GM18858 (cell line): ENCODE data around the gene FAM118A.
"Not testable (repeated sequence)": the region's sequence is repeated elsewhere in the genome, so short reads cannot be mapped to it uniquely, and the experiment has no call there.

ENCODE experiments used
- ATAC-seq: cut with Tn5 transposase; IDR thresholded peaks from one replicate; pipeline ENCODE4 v1.9.1; 2021; ENCODE audit not compliant: unreplicated experiment

FAM118A gene

DNA sequence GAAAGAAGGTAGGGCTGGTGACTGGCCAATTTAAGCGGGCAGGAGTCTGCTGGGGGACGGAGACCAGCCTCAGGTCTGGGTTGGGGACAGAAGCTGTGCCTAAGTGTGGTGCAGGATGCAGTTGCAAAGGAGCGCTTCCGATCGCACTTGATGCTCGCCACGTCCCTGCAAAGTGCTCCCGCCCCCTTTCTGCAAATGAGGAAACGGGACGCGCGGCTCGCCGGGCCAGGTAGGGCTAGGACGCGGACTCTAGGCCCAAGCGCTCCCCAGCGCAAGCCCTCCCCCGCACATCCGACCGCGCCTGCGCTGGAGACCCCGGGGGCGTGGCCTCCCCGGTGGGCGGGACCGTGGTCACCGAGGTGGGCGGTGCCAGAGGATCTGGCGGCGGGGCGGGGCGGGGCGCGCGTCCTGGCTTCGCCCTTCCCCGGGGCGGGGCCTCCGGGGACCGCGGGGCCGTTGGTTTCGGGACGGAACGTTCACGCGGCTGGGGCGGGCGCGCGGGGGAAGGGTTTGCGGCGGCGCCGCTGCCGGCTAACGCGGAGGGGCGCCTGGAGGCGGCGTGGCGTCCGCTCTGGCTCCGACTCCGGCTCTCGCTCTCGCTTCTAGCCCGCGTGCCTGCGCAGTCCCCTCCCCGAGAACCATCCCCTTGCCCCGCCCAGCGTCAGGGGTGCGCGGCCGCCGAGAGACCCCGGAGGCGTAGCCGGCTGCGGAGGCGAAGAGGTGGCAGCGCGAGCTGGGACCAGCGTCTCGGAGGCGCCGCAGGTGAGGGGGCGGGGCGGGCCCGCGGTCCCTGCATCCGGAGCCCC is at the start of gene FAM118A:
FAM118A (plus strand) TSS at position 513 of the 806 bp plus-strand sequence. CDS start 12,446 bp downstream, outside the sequence.
- peak; percentile 58 for ATAC-seq

DNA sequence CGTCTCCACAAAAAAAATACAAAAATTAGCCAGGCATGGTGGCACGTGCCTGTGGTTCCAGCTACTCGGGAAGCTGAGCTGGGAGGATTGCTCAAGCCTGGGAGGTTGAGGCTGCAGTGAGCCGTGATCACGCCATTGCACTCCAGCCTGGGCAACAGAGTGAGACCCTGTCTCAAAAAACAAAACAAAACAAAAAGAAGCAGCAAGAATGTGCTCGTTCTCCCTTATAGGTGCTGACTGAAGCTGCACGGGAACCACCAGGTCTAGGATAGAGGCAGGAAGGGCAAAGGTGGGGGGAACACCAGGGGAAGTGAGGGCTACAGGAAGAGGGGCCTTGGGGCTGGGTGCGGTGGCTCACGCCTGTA is 49.4 kb upstream of the FAM118A start:
- not testable (repeated sequence) for ATAC-seq

GRCh38 chr22:45261407-45262088 is 48.2 kb upstream of the FAM118A start:
- ATAC-seq: no peak

GRCh38 chr22:45262195-45262930 is 47.4 kb upstream of the FAM118A start:
- no peak for ATAC-seq

- peak; percentile 22 for ATAC-seq
Measured at GRCh38 chr22:45262931-45263462, 46.7 kb upstream of the FAM118A start.

DNA sequence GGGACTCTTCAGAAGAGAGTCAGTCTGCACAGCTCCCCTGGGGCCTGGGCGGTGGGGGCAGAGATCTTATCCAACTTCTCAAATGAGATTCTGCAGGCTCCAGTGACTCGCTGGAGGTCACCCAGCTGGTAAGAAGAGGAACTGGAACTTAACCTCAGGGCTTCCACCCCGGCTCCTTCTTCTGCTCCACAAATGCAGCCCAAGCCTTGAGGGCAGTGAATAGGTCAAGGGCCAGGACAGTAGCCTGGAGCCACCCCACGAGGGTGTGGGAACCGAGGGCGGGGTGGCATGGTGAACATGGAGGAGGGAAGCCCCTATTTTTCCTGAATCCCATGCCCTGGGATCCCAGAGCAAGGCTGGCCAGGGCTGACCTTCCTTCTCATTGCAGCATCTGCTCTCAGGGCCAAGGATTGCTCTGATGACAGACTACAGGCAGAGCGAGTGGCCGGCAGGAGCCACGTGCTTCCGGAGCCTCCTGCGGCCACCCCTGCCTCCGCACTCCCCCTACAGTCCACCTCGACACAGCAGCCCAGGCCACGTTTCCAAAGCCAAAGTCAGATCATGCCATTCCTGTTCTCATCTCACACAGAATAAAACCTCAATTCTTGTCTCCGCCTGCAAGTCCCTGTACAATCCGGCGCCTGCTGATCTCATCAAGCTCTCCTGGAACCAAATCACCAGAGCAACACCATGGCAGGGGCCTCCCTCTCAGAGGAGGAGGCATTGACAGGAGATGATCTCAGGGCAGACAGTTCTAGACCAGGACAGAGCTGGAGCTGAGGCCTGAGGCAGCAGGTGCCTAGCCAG is 46.1 kb upstream of the FAM118A start:
- ATAC-seq: peak; percentile 69

DNA sequence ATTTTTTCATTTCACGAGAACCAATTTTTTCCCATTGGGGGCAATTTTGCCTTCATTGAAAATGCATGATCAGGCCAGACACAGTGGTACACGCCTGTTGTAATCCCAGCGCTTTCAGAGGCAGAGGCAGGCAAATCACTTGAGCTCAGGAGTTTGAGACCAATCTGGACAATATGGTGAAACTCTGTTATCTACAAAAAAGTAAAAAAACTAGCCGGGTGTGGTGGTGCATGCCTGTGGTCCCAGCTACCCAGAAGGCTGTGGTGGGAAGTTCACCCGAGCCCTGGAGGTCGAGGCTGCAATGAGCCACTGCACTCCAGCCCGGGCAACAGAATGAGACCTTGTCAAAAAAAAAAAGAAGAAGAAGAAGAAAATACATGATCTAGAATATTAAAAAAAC is 44.2 kb upstream of the FAM118A start:
- ATAC-seq: no peak

GRCh38 chr22:45268167-45268957 is 41.4 kb upstream of the FAM118A start:
- ATAC-seq: no peak

DNA sequence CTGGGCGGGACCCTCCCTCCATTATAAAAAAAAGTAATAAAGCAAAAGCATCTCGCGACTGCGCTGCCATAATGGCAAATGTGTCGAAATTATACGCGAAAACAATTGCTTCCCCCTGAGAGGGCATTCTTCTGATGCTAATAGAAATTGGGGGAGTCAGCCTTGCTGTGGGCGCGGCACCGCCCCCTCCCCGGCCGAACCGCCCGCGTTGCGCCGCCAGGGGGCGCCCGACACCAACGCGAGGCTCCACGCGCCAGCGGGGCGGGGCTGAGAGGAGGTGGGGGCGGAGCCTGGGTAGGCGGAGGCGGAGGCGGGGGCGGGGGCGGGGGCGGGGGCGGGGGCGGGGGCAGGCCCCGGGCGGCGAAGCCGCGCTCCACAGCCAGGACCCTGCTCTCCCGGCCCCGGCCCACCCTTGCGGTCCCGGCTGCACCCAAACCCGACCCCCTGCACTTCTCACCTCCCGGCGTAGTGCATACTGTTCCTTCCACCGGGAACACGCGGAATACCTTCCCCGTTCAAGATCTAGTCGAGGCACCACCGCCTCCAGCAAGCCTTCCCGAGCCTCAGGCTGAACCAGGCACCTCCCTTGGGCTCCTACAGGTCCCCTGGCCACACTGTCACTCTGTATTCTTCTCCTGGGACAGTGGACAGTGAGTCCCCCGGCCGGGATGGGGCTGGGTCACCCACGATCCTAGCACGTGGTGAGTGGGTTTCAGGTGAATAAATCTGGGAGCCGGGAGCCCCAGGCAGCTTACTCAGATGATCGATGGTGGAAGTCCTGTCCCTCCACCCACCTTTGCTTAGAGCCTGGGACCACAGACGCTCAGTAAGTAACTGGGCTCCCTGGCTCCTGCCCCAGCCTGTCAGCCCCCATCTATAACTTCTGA is 40.5 kb upstream of the FAM118A start:
- no peak for ATAC-seq

- no peak for ATAC-seq
Measured at GRCh38 chr22:45270095-45271020, 39.4 kb upstream of the FAM118A start.

- ATAC-seq: no peak
Measured at GRCh38 chr22:45271667-45272201, 38.0 kb upstream of the FAM118A start.

GRCh38 chr22:45272498-45272897 is 37.2 kb upstream of the FAM118A start:
- ATAC-seq: no peak

DNA sequence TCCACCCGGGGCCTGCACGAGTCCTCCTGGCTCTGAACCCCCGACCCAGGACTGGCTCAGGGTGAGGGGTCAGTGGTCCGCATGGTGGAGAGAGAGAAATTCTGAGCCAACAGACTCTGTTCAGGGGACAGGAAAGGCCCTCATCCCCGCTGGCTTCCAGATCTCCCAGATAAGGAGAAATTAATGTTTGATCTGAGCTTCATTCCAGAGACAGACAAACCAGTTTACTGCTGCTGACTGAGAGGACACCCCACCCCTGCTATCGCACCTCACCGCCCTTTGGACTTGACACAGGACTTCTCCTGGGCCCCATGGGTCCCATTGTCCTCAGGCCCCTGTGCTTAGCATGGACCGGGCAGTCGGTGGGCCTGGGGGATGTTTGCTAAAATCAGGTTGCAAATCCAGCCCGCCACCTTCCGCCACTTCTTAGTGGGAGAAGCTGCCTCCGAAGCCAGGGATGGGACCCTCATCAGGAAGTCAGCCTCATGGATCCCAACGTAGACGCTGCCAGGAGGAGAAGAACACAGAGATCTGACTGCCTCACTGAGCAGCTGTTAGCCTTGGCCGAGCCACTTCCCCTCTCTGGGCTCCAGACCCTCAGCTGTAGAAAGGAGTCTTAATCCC is 36.2 kb upstream of the FAM118A start:
- ATAC-seq: no peak

DNA sequence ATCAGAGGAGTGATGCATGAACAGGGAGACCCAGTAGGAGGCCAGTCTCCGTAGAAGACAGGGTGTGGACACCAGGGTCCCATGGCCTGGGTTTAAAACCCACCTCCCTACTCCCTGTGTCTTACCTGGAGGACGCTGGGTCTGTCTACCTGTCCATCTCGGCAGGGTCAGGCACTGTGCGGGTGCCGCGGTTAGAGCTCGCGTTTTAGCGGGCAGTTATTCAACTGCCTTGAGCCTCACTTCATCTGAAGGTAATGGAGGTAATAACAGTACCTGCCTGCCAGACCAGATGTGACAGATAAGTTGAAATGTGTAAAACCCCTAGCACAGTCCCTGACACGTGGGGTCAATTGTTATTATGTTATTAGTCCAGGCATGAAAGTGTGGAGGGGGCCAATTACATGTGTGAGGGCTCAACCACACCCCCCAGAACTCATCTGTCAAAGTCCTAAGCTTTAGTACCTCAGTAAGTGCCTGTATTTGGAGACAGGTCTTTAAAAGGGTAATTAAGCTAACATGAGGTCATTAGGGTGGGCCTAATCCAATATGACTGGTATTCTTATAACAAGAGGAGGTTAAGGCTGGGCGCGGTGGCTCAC is 33.1 kb upstream of the FAM118A start:
- no peak for ATAC-seq

- not testable (repeated sequence) for ATAC-seq
Measured at GRCh38 chr22:45277720-45278119, 32.0 kb upstream of the FAM118A start.

DNA sequence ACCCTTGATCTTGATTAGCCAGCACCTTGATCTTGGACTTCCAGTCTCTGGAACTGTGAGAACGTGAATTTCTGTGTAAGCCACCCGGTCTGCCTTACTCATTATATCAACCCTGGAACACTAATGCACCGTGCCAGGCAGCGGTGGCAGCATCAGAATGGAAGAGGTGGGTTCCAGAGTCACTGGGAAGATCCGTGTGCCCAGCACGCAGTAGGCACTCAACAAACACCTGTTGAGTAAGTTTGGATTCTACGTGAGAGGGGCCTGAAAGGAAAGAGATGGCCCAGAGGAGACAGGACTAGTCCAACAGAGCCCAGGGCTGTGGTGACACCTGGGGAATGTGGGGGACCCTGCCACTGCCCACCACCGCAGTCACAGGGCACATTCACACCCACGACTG is 31.6 kb upstream of the FAM118A start:
- ATAC-seq: no peak

DNA sequence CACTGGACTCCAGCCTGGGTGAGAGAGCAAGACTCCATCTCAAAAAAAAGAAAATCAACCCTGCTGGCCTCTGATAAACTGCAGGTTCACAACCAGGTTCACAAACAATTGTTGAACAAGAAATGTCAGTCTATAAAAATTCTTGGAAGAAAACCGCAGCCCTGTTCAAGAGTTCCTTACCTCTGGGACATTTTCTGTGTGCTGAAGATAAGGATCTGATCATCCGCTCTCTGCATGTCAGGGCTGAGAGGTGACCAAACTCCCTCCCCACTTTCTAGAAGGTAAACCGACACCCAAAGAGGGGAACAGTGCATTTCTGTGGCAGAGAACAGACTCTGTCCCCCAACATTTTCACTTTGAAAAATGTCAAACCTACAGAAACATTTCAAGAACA is 29.1 kb upstream of the FAM118A start:
- ATAC-seq: no peak
